SK-N-SH (cell line): ENCODE results near the gene ZBTB49. TPM values are rescaled to one million over a fixed set of nuclear protein-coding genes. Genes with fewer than 3 reads are reported as not detected.

Source experiments
- CTCF ChIA-PET: fragments of 300-600, 350-600 bp; formaldehyde crosslinking; extraction: SDS; loops from one replicate; lab custom pipeline; 2021; lab: Yijun Ruan, JAX
- POLR2A ChIA-PET: fragments of 350-600 bp; sonication (Branson Sonifier 250); formaldehyde crosslinking; extraction: SDS; loops from one replicate; lab custom pipeline; 2020; ENCODE audit warnings: antibody characterized with exemption, inconsistent platforms; lab: Yijun Ruan, JAX
- DNase-seq: peaks from one replicate; pipeline ENCODE4 v3.0.0; 2012
- H2AFZ ChIP-seq: fragments of 200-600 bp; sonication (generic); 2 replicates; pipeline ENCODE4 v1.8.1; 2016; ENCODE audit warnings: antibody characterized with exemption, mild to moderate bottlenecking, low read depth
- H3F3A ChIP-seq: fragments of 200-600 bp; sonication (generic); replicated peaks from 2 replicates; pipeline ENCODE3; 2016; ENCODE audit warnings: antibody characterized with exemption, mild to moderate bottlenecking; ENCODE audit not compliant: insufficient read depth
- H3K27ac ChIP-seq, 2 experiments: fragments of 200-500 bp in 1 of 2; fragments of 200-600 bp in 1 of 2; sonication (Bioruptor generic) in 1 of 2; sonication (generic), shearing (Covaris generic) in 1 of 2; 2 replicates each; pipeline versions ENCODE4 v1.5.1 to v1.6.1; 2014 to 2016; ENCODE audit warnings: low read depth in 2 of 2, inconsistent platforms in 1 of 2, low read length in 1 of 2, mild to moderate bottlenecking in 1 of 2, mixed read lengths in 1 of 2
- H3K27me3 ChIP-seq: fragments of 200-600 bp; sonication (generic), shearing (Covaris generic); 2 replicates; pipeline ENCODE4 v1.6.1; 2016; ENCODE audit warnings: mixed run types; ENCODE audit not compliant: insufficient read depth
- H3K36me3 ChIP-seq, 2 experiments: fragments of 200-500 bp in 1 of 2; fragments of 200-600 bp in 1 of 2; sonication (Bioruptor generic) in 1 of 2; sonication (generic) in 1 of 2; replicated peaks in 1 of 2; 2 replicates each; pipeline versions ENCODE3 to v1.5.1; 2014 to 2016; ENCODE audit warnings: low read length in 1 of 2, mild to moderate bottlenecking in 1 of 2; ENCODE audit not compliant: insufficient read depth in 2 of 2, control insufficient read depth in 1 of 2
- H3K4me1 ChIP-seq, 2 experiments: fragments of 200-500 bp in 1 of 2; fragments of 200-600 bp in 1 of 2; sonication (Bioruptor generic) in 1 of 2; sonication (generic), shearing (Covaris generic) in 1 of 2; 2 replicates each; pipeline versions ENCODE4 v1.5.1 to v1.6.1; 2014 to 2016; ENCODE audit warnings: low read depth in 1 of 2, low read length in 1 of 2, mixed run types in 1 of 2; ENCODE audit not compliant: insufficient read depth in 2 of 2, control insufficient read depth in 1 of 2
- H3K4me2 ChIP-seq: fragments of 200-600 bp; sonication (generic), shearing (Covaris generic); 2 replicates; pipeline ENCODE4 v1.6.1; 2017; ENCODE audit warnings: mixed run types
- H3K4me3 ChIP-seq, 2 experiments: fragments of 200-500 bp in 1 of 2; fragments of 200-600 bp in 1 of 2; sonication (Bioruptor generic) in 1 of 2; sonication (generic), shearing (Covaris generic) in 1 of 2; 2 replicates each; pipeline versions ENCODE4 v1.5.1 to v1.8.1; 2014 to 2016; ENCODE audit warnings: low read depth in 2 of 2, inconsistent platforms in 1 of 2, low read length in 1 of 2, mild to moderate bottlenecking in 1 of 2, mixed read lengths in 1 of 2, moderate library complexity in 1 of 2
- H3K79me2 ChIP-seq: fragments of 200-600 bp; sonication (generic); 2 replicates; pipeline ENCODE4 v1.8.1; 2017; ENCODE audit warnings: mild to moderate bottlenecking; ENCODE audit not compliant: insufficient read depth
- H3K9ac ChIP-seq: fragments of 200-600 bp; sonication (generic); 2 replicates; pipeline ENCODE4 v1.6.1; 2017; ENCODE audit warnings: mixed run types
- H3K9me2 ChIP-seq: fragments of 200-600 bp; sonication (generic); 2 replicates; pipeline ENCODE4 v1.6.1; 2017; ENCODE audit warnings: mixed run types
- H3K9me3 ChIP-seq: fragments of 200-600 bp; sonication (generic); 2 replicates; pipeline ENCODE4 v1.6.1; 2017; ENCODE audit warnings: mixed run types, mild to moderate bottlenecking, moderate library complexity
- H4K20me1 ChIP-seq: fragments of 200-600 bp; sonication (generic); 2 replicates; pipeline ENCODE4 v1.6.1; 2017; ENCODE audit warnings: mild to moderate bottlenecking, mixed run types; ENCODE audit not compliant: insufficient read depth
- EZH2phosphoT487 ChIP-seq: fragments of 200-600 bp; sonication (generic); IDR thresholded peaks from 2 replicates; pipeline ENCODE4 v1.6.1; 2017; ENCODE audit warnings: low read depth, mixed run types, mild to moderate bottlenecking, antibody characterized with exemption, moderate library complexity, borderline replicate concordance
- FOXJ3 ChIP-seq: sonication (generic); formaldehyde crosslinking; IDR thresholded peaks from 2 replicates; pipeline ENCODE4 v1.5.1; 2020; ENCODE audit warnings: mild to moderate bottlenecking, missing genetic modification reagents
- GATA2 ChIP-seq: sonication (generic); formaldehyde crosslinking; IDR thresholded peaks from 2 replicates; pipeline ENCODE4 v1.5.0; 2020; ENCODE audit warnings: mild to moderate bottlenecking, missing genetic modification reagents
- NFIC ChIP-seq: IDR thresholded peaks from 2 replicates; pipeline ENCODE4 v1.4.0; 2012; ENCODE audit warnings: borderline replicate concordance
- NRF1 ChIP-seq: IDR thresholded peaks from 2 replicates; pipeline ENCODE4 v1.6.1; 2012; ENCODE audit warnings: low read depth, mild to moderate bottlenecking, low read length
- POLR2AphosphoS5 ChIP-seq: IDR thresholded peaks from 2 replicates; pipeline ENCODE4 v1.6.1; 2012; ENCODE audit warnings: low read depth, low read length
- RFX5 ChIP-seq: IDR thresholded peaks from 2 replicates; pipeline ENCODE4 v1.6.1; 2012; ENCODE audit warnings: mild to moderate bottlenecking, improper control_type of control experiment, low read length
- RXRA ChIP-seq: IDR thresholded peaks from 2 replicates; pipeline ENCODE4 v1.4.0; 2012; ENCODE audit warnings: low read depth, mild to moderate bottlenecking, borderline replicate concordance
- SMC3 ChIP-seq: IDR thresholded peaks from 2 replicates; pipeline ENCODE4 v1.6.1; 2012; ENCODE audit warnings: low read depth, low read length, improper control_type of control experiment
- TCF12 ChIP-seq: IDR thresholded peaks from 2 replicates; pipeline ENCODE4 v1.4.0; 2012
- YY1 ChIP-seq: IDR thresholded peaks from 2 replicates; pipeline ENCODE4 v1.4.0; 2012; ENCODE audit warnings: low read depth, mild to moderate bottlenecking
- ZBTB33 ChIP-seq: IDR thresholded peaks from 2 replicates; pipeline ENCODE4 v1.4.0; 2012; ENCODE audit warnings: low read depth, borderline replicate concordance
- WGBS: methylation state at CpG from one replicate; pipeline ENCODE4 v1.1.6; 2017; ENCODE audit warnings: low lambda C conversion rate; 5-methylcytosine and 5-hydroxymethylcytosine counted together
- polyA plus RNA-seq, 3 experiments: library from polyadenylated mRNA; depleted of rRNA; stranded (reverse); fragments of >200 nt; gene quantifications; 2 replicates each; pipeline ENCODE4 v1.2.3, GENCODE V29; 2012
- TF ChIP-seq, protein P1 (sequence below): fragments of 150-350 bp; IDR thresholded peaks from 2 replicates; pipeline ENCODE4 v1.6.1; 2016; ENCODE audit warnings: mild to moderate bottlenecking, low read depth, low read length
- TF ChIP-seq, protein P2 (sequence below): IDR thresholded peaks from 2 replicates; pipeline ENCODE4 v1.6.1; 2012; ENCODE audit warnings: mild to moderate bottlenecking, low read depth, low read length, moderate library complexity

Gene ZBTB49
- polyA plus RNA-seq, 1 of the 3 experiments (the other 2 are of a cell fraction), result 3.1 TPM

- ChIA-PET POLR2A (no interaction called here), CTCF (no interaction called here)
- Histone ChIP-seq H4K20me1 (no peaks in the 10 kb centered on the region), H3K36me3 (peaks cover 7 to 44% of the 10 kb centered on the region in 2 experiments), H3K9me3 (no peaks in the 10 kb centered on the region), H3K9me2 (no peaks in the 10 kb centered on the region), H3K4me3 (no peak overlapping the region), H2AFZ (no peak overlapping the region), H3K4me2 (no peak overlapping the region), H3F3A (no peaks in the 10 kb centered on the region), H3K9ac (no peak overlapping the region), H3K27ac (no peak overlapping the region), H3K79me2 (no peaks in the 10 kb centered on the region), H3K4me1 (no peaks in the 10 kb centered on the region), H3K27me3 (no peaks in the 10 kb centered on the region)
- no peak for TF ChIP-seq POLR2AphosphoS5
- TF ChIP-seq TCF12, result no peak
- TF ChIP-seq NRF1, result no peak
- TF ChIP-seq EZH2phosphoT487, result no peak
- TF ChIP-seq RXRA, result no peak
- TF ChIP-seq ZBTB33, result no peak
- 98% methylated on average over 11 of the region's 11 CpGs for WGBS
- no peak for DNase-seq
These were observed 20.7 kb upstream of the ZBTB49 start for GRCh38 chr4:4269331-4269731.

DNA sequence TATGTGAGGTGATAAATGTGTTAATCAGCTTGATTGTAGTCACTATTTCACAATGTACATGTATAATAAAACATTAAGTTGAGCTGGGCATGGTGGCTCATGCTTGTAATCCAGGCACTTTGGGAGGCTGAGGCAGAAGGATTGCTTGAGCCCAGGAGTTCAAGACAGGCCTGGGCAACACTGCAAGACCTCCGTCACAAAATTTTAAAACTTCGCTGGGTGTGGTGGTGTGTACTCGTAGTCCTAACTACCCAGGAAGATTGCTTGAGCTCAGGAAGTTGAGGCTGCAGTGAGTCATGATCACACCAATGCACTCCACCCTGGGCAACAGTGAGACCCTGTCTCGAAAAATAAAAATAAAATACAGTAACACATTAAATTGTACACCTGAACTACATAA lies 20.2 kb upstream of the ZBTB49 start:
- H2AFZ ChIP-seq, result no peak overlapping the region
- no peaks in the 10 kb centered on the region for H3K9me2 ChIP-seq
- no peak overlapping the region for H3K9ac ChIP-seq
- H3K4me2 ChIP-seq, result no peak overlapping the region
- 91% methylated on average over 4 of the region's 4 CpGs for WGBS
- H4K20me1 ChIP-seq, result no peaks in the 10 kb centered on the region
- no peaks in the 10 kb centered on the region for H3F3A ChIP-seq
- no peaks in the 10 kb centered on the region for H3K27me3 ChIP-seq
- no peaks in the 10 kb centered on the region for H3K4me1 ChIP-seq
- H3K4me3 ChIP-seq, result no peak overlapping the region
- no peaks in the 10 kb centered on the region for H3K9me3 ChIP-seq
- no peak for TF ChIP-seq GATA2 (CRISPR knock-in tag)
- TF ChIP-seq, protein P1, sequence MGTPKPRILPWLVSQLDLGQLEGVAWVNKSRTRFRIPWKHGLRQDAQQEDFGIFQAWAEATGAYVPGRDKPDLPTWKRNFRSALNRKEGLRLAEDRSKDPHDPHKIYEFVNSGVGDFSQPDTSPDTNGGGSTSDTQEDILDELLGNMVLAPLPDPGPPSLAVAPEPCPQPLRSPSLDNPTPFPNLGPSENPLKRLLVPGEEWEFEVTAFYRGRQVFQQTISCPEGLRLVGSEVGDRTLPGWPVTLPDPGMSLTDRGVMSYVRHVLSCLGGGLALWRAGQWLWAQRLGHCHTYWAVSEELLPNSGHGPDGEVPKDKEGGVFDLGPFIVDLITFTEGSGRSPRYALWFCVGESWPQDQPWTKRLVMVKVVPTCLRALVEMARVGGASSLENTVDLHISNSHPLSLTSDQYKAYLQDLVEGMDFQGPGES, result no peak
- POLR2A ChIA-PET, result no interaction called here
- DNase-seq, result no peak
- peaks cover 9 to 50% of the 10 kb centered on the region in 2 experiments for H3K36me3 ChIP-seq
- CTCF ChIA-PET, result no interaction called here
- no peak overlapping the region for H3K27ac ChIP-seq
- H3K79me2 ChIP-seq, result no peaks in the 10 kb centered on the region

DNA sequence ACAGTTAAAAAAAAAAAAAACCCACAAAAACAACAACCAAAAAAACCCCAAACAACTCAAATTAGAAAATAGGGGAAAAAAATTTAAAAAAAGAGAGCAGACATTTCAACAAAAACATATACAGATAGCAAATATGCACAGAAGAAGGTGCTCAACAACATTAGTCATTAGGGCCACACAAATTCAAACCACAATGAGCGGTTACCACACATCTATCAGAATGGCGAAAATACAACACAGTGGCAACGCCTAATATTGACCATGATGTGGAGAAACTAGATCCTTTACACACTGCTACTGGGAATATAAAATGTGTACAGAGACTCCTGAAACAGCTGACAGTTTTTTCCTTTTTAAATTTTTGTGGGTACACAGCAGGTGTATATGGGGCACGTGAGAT lies 19.5 kb upstream of the ZBTB49 start:
- H3K9me2 ChIP-seq, result no peaks in the 10 kb centered on the region
- no peak overlapping the region for H3K4me3 ChIP-seq
- no peak overlapping the region for H3K27ac ChIP-seq
- no peaks in the 10 kb centered on the region for H3K79me2 ChIP-seq
- DNase-seq, result no peak
- H3K4me2 ChIP-seq, result no peak overlapping the region
- no peaks in the 10 kb centered on the region for H3F3A ChIP-seq
- H3K9me3 ChIP-seq, result no peaks in the 10 kb centered on the region
- POLR2A ChIA-PET, result no interaction called here
- H3K4me1 ChIP-seq, result no peaks in the 10 kb centered on the region
- H3K36me3 ChIP-seq, result peaks cover 10 to 52% of the 10 kb centered on the region in 2 experiments
- WGBS, result 76% methylated on average over 4 of the region's 4 CpGs
- no peaks in the 10 kb centered on the region for H4K20me1 ChIP-seq
- CTCF ChIA-PET, result no interaction called here
- H3K27me3 ChIP-seq, result no peaks in the 10 kb centered on the region
- no peak overlapping the region for H3K9ac ChIP-seq
- no peak overlapping the region for H2AFZ ChIP-seq
- no peak for TF ChIP-seq SMC3
- TF ChIP-seq, protein P1, result no peak
- TF ChIP-seq YY1, result no peak
- TF ChIP-seq NFIC, result no peak
- TF ChIP-seq, protein P2, sequence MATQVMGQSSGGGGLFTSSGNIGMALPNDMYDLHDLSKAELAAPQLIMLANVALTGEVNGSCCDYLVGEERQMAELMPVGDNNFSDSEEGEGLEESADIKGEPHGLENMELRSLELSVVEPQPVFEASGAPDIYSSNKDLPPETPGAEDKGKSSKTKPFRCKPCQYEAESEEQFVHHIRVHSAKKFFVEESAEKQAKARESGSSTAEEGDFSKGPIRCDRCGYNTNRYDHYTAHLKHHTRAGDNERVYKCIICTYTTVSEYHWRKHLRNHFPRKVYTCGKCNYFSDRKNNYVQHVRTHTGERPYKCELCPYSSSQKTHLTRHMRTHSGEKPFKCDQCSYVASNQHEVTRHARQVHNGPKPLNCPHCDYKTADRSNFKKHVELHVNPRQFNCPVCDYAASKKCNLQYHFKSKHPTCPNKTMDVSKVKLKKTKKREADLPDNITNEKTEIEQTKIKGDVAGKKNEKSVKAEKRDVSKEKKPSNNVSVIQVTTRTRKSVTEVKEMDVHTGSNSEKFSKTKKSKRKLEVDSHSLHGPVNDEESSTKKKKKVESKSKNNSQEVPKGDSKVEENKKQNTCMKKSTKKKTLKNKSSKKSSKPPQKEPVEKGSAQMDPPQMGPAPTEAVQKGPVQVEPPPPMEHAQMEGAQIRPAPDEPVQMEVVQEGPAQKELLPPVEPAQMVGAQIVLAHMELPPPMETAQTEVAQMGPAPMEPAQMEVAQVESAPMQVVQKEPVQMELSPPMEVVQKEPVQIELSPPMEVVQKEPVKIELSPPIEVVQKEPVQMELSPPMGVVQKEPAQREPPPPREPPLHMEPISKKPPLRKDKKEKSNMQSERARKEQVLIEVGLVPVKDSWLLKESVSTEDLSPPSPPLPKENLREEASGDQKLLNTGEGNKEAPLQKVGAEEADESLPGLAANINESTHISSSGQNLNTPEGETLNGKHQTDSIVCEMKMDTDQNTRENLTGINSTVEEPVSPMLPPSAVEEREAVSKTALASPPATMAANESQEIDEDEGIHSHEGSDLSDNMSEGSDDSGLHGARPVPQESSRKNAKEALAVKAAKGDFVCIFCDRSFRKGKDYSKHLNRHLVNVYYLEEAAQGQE, result no peak
- TF ChIP-seq FOXJ3 (CRISPR knock-in tag), result no peak
- TF ChIP-seq RFX5, result no peak
